ENCODE results near the gene EPYC.
A peak's percentile ranks its signal among the peaks of the same experiment; 100 is the strongest.

EPYC gene

GRCh38 chr12:90947869-90948268 lies 56.9 kb downstream of the EPYC start:
- ATAC-seq (no peak), DNase-seq (no peak)
- H3K4me3 Mint-ChIP-seq = no peak overlapping the region
- H3K4me1 Mint-ChIP-seq = no peaks in the 10 kb centered on the region
- H3K9me3 Mint-ChIP-seq = no peaks in the 10 kb centered on the region
- H3K27ac Mint-ChIP-seq = no peak overlapping the region
- no peaks in the 10 kb centered on the region for H3K27me3 Mint-ChIP-seq

- Mint-ChIP-seq H3K4me1 (no peaks in the 10 kb centered on the region), H3K9me3 (no peaks in the 10 kb centered on the region), H3K27me3 (no peaks in the 10 kb centered on the region), H3K4me3 (no peak overlapping the region), H3K27ac (no peak overlapping the region)
- DNase-seq = no peak
- ATAC-seq = no peak
These were observed 59.6 kb downstream of the EPYC start for GRCh38 chr12:90945070-90945649.

- no peaks in the 10 kb centered on the region for H3K4me1 Mint-ChIP-seq
- H3K27me3 Mint-ChIP-seq = peaks cover 5% of the 10 kb centered on the region
- no peaks in the 10 kb centered on the region for H3K9me3 Mint-ChIP-seq
- no peak for DNase-seq
- ATAC-seq = no peak
- no peak overlapping the region for H3K27ac Mint-ChIP-seq
- H3K4me3 Mint-ChIP-seq = no peak overlapping the region
These were observed 61.5 kb downstream of the EPYC start for GRCh38 chr12:90943255-90943654.

- H3K27ac Mint-ChIP-seq = no peak overlapping the region
- no peaks in the 10 kb centered on the region for H3K4me1 Mint-ChIP-seq
- ATAC-seq (peak; percentile 45), DNase-seq (no peak)
- no peaks in the 10 kb centered on the region for H3K9me3 Mint-ChIP-seq
- no peak overlapping the region for H3K4me3 Mint-ChIP-seq
- peaks cover 21% of the 10 kb centered on the region for H3K27me3 Mint-ChIP-seq
These were observed 63.8 kb downstream of the EPYC start for GRCh38 chr12:90940872-90941499.

- Mint-ChIP-seq H3K9me3 (no peaks in the 10 kb centered on the region), H3K27ac (no peak overlapping the region), H3K27me3 (peaks cover 30% of the 10 kb centered on the region), H3K4me3 (no peak overlapping the region), H3K4me1 (no peaks in the 10 kb centered on the region)
- DNase-seq (no peak), ATAC-seq (no peak)
These were observed 65.4 kb downstream of the EPYC start for GRCh38 chr12:90939382-90939781.

- ATAC-seq = no peak
- Mint-ChIP-seq H3K9me3 (no peaks in the 10 kb centered on the region), H3K27me3 (peaks cover 30% of the 10 kb centered on the region), H3K4me1 (no peaks in the 10 kb centered on the region), H3K27ac (no peak overlapping the region), H3K4me3 (no peak overlapping the region)
- DNase-seq = no peak
These were observed 66.3 kb downstream of the EPYC start for GRCh38 chr12:90938451-90938850.

GRCh38 chr12:90937651-90938050 lies 67.1 kb downstream of the EPYC start:
- H3K4me3 Mint-ChIP-seq = no peak overlapping the region
- H3K9me3 Mint-ChIP-seq = no peaks in the 10 kb centered on the region
- no peak overlapping the region for H3K27ac Mint-ChIP-seq
- DNase-seq (no peak), ATAC-seq (no peak)
- H3K27me3 Mint-ChIP-seq = peaks cover 30% of the 10 kb centered on the region
- H3K4me1 Mint-ChIP-seq = no peaks in the 10 kb centered on the region

- H3K9me3 Mint-ChIP-seq = peaks cover 0 to 12% of the 10 kb centered on the region in 2 donors
- H3K27me3 Mint-ChIP-seq = peaks cover 30% of the 10 kb centered on the region
- DNase-seq (no peak), ATAC-seq (no peak)
- H3K4me3 Mint-ChIP-seq = no peak overlapping the region
- H3K27ac Mint-ChIP-seq = no peak overlapping the region
- no peaks in the 10 kb centered on the region for H3K4me1 Mint-ChIP-seq
These were observed 68.4 kb downstream of the EPYC start for GRCh38 chr12:90936230-90937005.

- Mint-ChIP-seq H3K27me3 (no peaks in the 10 kb centered on the region), H3K9me3 (peaks cover 6 to 17% of the 10 kb centered on the region in 2 donors), H3K27ac (no peak overlapping the region), H3K4me3 (no peak overlapping the region), H3K4me1 (no peaks in the 10 kb centered on the region)
- ATAC-seq (no peak), DNase-seq (no peak)
These were observed 79.2 kb downstream of the EPYC start for GRCh38 chr12:90925562-90925961.

GRCh38 chr12:90924406-90924805 lies 80.4 kb downstream of the EPYC start:
- H3K27me3 Mint-ChIP-seq = no peaks in the 10 kb centered on the region
- no peak for DNase-seq
- no peaks in the 10 kb centered on the region for H3K4me1 Mint-ChIP-seq
- ATAC-seq = no peak
- H3K4me3 Mint-ChIP-seq = no peak overlapping the region
- H3K27ac Mint-ChIP-seq = no peak overlapping the region
- peaks cover 5 to 6% of the 10 kb centered on the region in 2 donors for H3K9me3 Mint-ChIP-seq

- ATAC-seq (no peak), DNase-seq (no peak)
- H3K9me3 Mint-ChIP-seq = no peaks in the 10 kb centered on the region
- H3K4me3 Mint-ChIP-seq = no peak overlapping the region
- H3K4me1 Mint-ChIP-seq = no peaks in the 10 kb centered on the region
- no peak overlapping the region for H3K27ac Mint-ChIP-seq
- H3K27me3 Mint-ChIP-seq = no peaks in the 10 kb centered on the region
These were observed 82.6 kb downstream of the EPYC start for GRCh38 chr12:90922145-90922627.

GRCh38 chr12:90921536-90921935 lies 83.2 kb downstream of the EPYC start:
- no peak for ATAC-seq
- Mint-ChIP-seq H3K4me1 (no peaks in the 10 kb centered on the region), H3K27ac (no peak overlapping the region), H3K27me3 (no peaks in the 10 kb centered on the region), H3K4me3 (no peak overlapping the region), H3K9me3 (no peaks in the 10 kb centered on the region)
- DNase-seq = no peak

GRCh38 chr12:90920222-90920621 lies 84.5 kb downstream of the EPYC start:
- H3K4me3 Mint-ChIP-seq = no peak overlapping the region
- no peaks in the 10 kb centered on the region for H3K27me3 Mint-ChIP-seq
- no peaks in the 10 kb centered on the region for H3K4me1 Mint-ChIP-seq
- no peak overlapping the region for H3K27ac Mint-ChIP-seq
- no peaks in the 10 kb centered on the region for H3K9me3 Mint-ChIP-seq
- DNase-seq (no peak), ATAC-seq (no peak)

GRCh38 chr12:90917431-90917830 lies 87.3 kb downstream of the EPYC start:
- H3K9me3 Mint-ChIP-seq = peaks cover 0 to 7% of the 10 kb centered on the region in 2 donors
- DNase-seq (no peak), ATAC-seq (no peak)
- no peak overlapping the region for H3K27ac Mint-ChIP-seq
- H3K4me1 Mint-ChIP-seq = no peaks in the 10 kb centered on the region
- no peak overlapping the region for H3K4me3 Mint-ChIP-seq
- H3K27me3 Mint-ChIP-seq = no peaks in the 10 kb centered on the region

- ATAC-seq = no peak
- no peaks in the 10 kb centered on the region for H3K27me3 Mint-ChIP-seq
- no peak overlapping the region for H3K27ac Mint-ChIP-seq
These were observed 88.3 kb downstream of the EPYC start for GRCh38 chr12:90916516-90916915.

GRCh38 chr12:90915353-90915752 lies 89.4 kb downstream of the EPYC start:
- ATAC-seq (no peak), DNase-seq (no peak)
- H3K27ac Mint-ChIP-seq = no peak overlapping the region
- H3K4me1 Mint-ChIP-seq = no peaks in the 10 kb centered on the region
- H3K9me3 Mint-ChIP-seq = peaks cover 0 to 7% of the 10 kb centered on the region in 2 donors
- no peak overlapping the region for H3K4me3 Mint-ChIP-seq
- H3K27me3 Mint-ChIP-seq = no peaks in the 10 kb centered on the region

More at GRCh38 chr12:90916516-90916915, 88.3 kb downstream of the EPYC start:
- Mint-ChIP-seq H3K9me3 (peaks cover 0 to 7% of the 10 kb centered on the region in 2 donors), H3K4me3 (no peak overlapping the region), H3K4me1 (no peaks in the 10 kb centered on the region)
- no peak for DNase-seq

Data from stimulated activated naive CD8-positive, alpha-beta T cell treated with anti-CD3 and anti-CD28 coated beads, Interleukin-15, amount 100 ng/mL, for 72 hours (primary cell).